Stimulated activated CD4-positive, alpha-beta T cell treated with anti-CD3 and anti-CD28 coated beads, TNF-alpha, amount 100 ng/mL, for 48 hours (primary cell): ENCODE measurements around the gene ETS1.

ENCODE experiments used
- DNase-seq, 3 donors: peaks; one replicate each; pipeline ENCODE4 v3.0.0-alpha.2; 2020; ENCODE audit warnings: low read depth in 3 of 3

ETS1 gene

GRCh38 chr11:128619007-128619406, 31.6 kb upstream of the ETS1 start:
- DNase-seq: no peak

GRCh38 chr11:128618603-128619002, 31.2 kb upstream of the ETS1 start:
- no peak for DNase-seq

GRCh38 chr11:128616161-128616560, 28.8 kb upstream of the ETS1 start:
- no peak for DNase-seq

- DNase-seq: no peak
Measured at GRCh38 chr11:128615612-128616011, 28.3 kb upstream of the ETS1 start.

- DNase-seq: no peak
Measured at GRCh38 chr11:128615076-128615475, 27.7 kb upstream of the ETS1 start.

GRCh38 chr11:128614026-128614425, 26.7 kb upstream of the ETS1 start:
- no peak for DNase-seq

GRCh38 chr11:128613300-128613995, 26.1 kb upstream of the ETS1 start:
- no peak for DNase-seq

- no peak for DNase-seq
Measured at GRCh38 chr11:128610721-128611617, 23.6 kb upstream of the ETS1 start.

- no peak for DNase-seq
Measured at GRCh38 chr11:128609785-128610184, 22.4 kb upstream of the ETS1 start.

GRCh38 chr11:128608746-128609407, 21.5 kb upstream of the ETS1 start:
- no peak for DNase-seq

- DNase-seq: no peak
Measured at GRCh38 chr11:128607819-128608218, 20.5 kb upstream of the ETS1 start.

GRCh38 chr11:128604723-128605122, 17.4 kb upstream of the ETS1 start:
- DNase-seq: no peak

GRCh38 chr11:128603752-128604414, 16.5 kb upstream of the ETS1 start:
- no peak for DNase-seq

GRCh38 chr11:128603003-128603696, 15.8 kb upstream of the ETS1 start:
- no peak for DNase-seq

GRCh38 chr11:128599729-128600128, 12.4 kb upstream of the ETS1 start:
- no peak for DNase-seq

GRCh38 chr11:128598506-128599150, 11.3 kb upstream of the ETS1 start:
- no peak for DNase-seq

- DNase-seq: no peak
Measured at GRCh38 chr11:128598096-128598495, 10.7 kb upstream of the ETS1 start.

GRCh38 chr11:128597209-128597608, 9.9 kb upstream of the ETS1 start:
- no peak for DNase-seq

- no peak for DNase-seq
Measured at GRCh38 chr11:128596250-128596649, 8.9 kb upstream of the ETS1 start.

GRCh38 chr11:128595775-128596174, 8.4 kb upstream of the ETS1 start:
- DNase-seq: no peak

GRCh38 chr11:128595221-128595620, 7.9 kb upstream of the ETS1 start:
- no peak for DNase-seq
